Measurements from ENCODE around the gene MN1.

DNA sequence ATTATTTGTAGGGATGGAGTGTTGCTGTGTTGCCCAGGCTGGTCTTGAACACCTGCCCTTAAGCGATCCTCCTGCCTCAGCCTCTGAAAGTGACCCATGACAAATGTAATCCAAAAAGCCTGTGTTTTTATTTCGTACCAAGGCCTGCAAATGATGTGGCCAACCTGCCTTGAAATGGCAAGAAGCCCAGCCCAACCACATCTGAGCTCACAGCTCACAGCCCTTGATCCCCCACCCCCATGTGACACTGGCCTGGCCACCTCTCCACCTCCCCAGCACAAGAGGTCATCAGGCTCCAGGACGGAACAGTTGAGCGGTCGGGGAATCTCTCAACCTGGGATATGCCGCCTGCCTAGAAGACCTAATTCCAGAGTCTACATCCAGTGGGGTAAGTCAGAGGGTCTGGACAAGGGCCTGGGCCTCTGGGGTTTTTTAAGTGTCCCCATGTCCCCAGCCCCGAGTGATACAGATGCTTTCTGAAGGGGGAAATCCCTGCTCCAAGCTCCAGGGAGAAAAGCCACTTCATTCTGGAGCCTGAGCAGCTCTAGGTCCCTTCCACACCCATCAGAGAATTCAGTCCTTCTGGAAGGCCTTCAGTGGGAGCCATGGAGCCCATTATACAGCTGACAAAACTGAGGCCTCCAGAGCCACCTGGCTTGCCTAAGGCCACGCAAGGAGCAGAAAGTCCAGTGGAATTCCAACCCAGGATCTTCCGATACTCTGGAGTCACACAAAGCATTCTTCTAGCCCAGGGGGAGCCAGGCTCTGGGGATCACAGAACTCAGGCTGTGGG is 70.7 kb downstream of the MN1 start:
- TF ChIP-seq, protein P1, sequence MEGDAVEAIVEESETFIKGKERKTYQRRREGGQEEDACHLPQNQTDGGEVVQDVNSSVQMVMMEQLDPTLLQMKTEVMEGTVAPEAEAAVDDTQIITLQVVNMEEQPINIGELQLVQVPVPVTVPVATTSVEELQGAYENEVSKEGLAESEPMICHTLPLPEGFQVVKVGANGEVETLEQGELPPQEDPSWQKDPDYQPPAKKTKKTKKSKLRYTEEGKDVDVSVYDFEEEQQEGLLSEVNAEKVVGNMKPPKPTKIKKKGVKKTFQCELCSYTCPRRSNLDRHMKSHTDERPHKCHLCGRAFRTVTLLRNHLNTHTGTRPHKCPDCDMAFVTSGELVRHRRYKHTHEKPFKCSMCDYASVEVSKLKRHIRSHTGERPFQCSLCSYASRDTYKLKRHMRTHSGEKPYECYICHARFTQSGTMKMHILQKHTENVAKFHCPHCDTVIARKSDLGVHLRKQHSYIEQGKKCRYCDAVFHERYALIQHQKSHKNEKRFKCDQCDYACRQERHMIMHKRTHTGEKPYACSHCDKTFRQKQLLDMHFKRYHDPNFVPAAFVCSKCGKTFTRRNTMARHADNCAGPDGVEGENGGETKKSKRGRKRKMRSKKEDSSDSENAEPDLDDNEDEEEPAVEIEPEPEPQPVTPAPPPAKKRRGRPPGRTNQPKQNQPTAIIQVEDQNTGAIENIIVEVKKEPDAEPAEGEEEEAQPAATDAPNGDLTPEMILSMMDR (IDR thresholded peaks at IDR 0.05; ENCODE audit: insufficient read depth, low read length), result no peak
- TF ChIP-seq, protein P2, sequence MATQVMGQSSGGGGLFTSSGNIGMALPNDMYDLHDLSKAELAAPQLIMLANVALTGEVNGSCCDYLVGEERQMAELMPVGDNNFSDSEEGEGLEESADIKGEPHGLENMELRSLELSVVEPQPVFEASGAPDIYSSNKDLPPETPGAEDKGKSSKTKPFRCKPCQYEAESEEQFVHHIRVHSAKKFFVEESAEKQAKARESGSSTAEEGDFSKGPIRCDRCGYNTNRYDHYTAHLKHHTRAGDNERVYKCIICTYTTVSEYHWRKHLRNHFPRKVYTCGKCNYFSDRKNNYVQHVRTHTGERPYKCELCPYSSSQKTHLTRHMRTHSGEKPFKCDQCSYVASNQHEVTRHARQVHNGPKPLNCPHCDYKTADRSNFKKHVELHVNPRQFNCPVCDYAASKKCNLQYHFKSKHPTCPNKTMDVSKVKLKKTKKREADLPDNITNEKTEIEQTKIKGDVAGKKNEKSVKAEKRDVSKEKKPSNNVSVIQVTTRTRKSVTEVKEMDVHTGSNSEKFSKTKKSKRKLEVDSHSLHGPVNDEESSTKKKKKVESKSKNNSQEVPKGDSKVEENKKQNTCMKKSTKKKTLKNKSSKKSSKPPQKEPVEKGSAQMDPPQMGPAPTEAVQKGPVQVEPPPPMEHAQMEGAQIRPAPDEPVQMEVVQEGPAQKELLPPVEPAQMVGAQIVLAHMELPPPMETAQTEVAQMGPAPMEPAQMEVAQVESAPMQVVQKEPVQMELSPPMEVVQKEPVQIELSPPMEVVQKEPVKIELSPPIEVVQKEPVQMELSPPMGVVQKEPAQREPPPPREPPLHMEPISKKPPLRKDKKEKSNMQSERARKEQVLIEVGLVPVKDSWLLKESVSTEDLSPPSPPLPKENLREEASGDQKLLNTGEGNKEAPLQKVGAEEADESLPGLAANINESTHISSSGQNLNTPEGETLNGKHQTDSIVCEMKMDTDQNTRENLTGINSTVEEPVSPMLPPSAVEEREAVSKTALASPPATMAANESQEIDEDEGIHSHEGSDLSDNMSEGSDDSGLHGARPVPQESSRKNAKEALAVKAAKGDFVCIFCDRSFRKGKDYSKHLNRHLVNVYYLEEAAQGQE (IDR thresholded peaks at IDR 0.05; ENCODE audit: insufficient replicate concordance, low read depth), result no peak
